AG04449 (cell line): ENCODE measurements around the gene HSPA2.

Experiments used
- CTCF ChIA-PET: fragments of 350-600 bp; formaldehyde crosslinking; extraction: SDS; loops from one replicate; lab custom pipeline; 2021; ENCODE audit warnings: antibody characterized with exemption; lab: Yijun Ruan, JAX
- POLR2A ChIA-PET: fragments of 400-600, 350-600 bp; formaldehyde crosslinking; extraction: SDS; loops from one replicate; lab custom pipeline; 2020; ENCODE audit warnings: antibody characterized with exemption, inconsistent platforms; lab: Yijun Ruan, JAX
- DNase-seq: peaks from one replicate; pipeline ENCODE4 v3.0.0-alpha.2; 2010; ENCODE audit warnings: low read depth, low spot score
- H3K4me3 ChIP-seq: 2 replicates; pipeline ENCODE4 v1.5.1; 2011; ENCODE audit warnings: low read depth, mild to moderate bottlenecking, control low read depth, low read length
- TF ChIP-seq, protein P1 (sequence below): IDR thresholded peaks from one replicate; pipeline ENCODE4 v1.5.1; 2011; ENCODE audit warnings: mild to moderate bottlenecking, moderate library complexity, low read length, control low read depth, inconsistent platforms; ENCODE audit not compliant: insufficient read depth; ENCODE audit errors: missing control alignments

Gene HSPA2

DNA sequence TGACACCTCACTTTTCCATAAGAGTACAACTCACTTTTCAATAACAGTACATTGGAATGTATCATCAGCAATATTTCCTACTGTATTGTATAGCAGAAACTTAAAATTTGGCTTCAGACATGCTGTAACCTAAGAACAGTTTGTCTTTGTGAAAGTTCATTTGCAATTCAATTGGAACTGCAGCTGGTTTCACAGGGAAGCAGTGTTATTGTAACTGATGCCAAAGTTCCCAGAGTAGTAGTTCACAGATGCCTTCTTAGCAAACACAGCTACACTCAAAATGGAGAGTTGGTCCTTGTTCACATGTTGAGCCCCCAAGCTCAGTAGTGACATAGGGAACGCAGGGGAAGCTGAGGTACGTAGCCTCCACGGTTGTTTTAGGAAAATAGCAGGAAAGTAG is 32.6 kb downstream of the HSPA2 start:
- ChIA-PET CTCF (interaction anchor here (1.1 to 1.6 kb wide), 2 partner anchors 10 to 33 kb away, joined by 3 to 4 read pairs; partner anchors contain the start of gene HSPA2), POLR2A (interaction anchor here (0.9 kb wide), 1 partner anchor 33 kb away, joined by 3 read pairs; the partner anchor contains the start of gene HSPA2)
- DNase-seq: no peak
- no peak overlapping the region for H3K4me3 ChIP-seq
- TF ChIP-seq, protein P1, sequence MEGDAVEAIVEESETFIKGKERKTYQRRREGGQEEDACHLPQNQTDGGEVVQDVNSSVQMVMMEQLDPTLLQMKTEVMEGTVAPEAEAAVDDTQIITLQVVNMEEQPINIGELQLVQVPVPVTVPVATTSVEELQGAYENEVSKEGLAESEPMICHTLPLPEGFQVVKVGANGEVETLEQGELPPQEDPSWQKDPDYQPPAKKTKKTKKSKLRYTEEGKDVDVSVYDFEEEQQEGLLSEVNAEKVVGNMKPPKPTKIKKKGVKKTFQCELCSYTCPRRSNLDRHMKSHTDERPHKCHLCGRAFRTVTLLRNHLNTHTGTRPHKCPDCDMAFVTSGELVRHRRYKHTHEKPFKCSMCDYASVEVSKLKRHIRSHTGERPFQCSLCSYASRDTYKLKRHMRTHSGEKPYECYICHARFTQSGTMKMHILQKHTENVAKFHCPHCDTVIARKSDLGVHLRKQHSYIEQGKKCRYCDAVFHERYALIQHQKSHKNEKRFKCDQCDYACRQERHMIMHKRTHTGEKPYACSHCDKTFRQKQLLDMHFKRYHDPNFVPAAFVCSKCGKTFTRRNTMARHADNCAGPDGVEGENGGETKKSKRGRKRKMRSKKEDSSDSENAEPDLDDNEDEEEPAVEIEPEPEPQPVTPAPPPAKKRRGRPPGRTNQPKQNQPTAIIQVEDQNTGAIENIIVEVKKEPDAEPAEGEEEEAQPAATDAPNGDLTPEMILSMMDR: no peak

- DNase-seq: no peak
- TF ChIP-seq, protein P1: no peak
- ChIA-PET CTCF (interaction anchor here (1.1 kb wide), 1 partner anchor 9 kb away, joined by 3 read pairs; no protein-coding TSS in a partner anchor), POLR2A (no interaction called here)
- H3K4me3 ChIP-seq: no peak overlapping the region
These were observed 34.0 kb downstream of the HSPA2 start for GRCh38 chr14:64574371-64575107.

GRCh38 chr14:64577211-64577610 is 36.7 kb downstream of the HSPA2 start:
- DNase-seq: no peak
- ChIA-PET POLR2A (no interaction called here), CTCF (no interaction called here)
- H3K4me3 ChIP-seq: no peak overlapping the region
- TF ChIP-seq, protein P1: no peak

DNA sequence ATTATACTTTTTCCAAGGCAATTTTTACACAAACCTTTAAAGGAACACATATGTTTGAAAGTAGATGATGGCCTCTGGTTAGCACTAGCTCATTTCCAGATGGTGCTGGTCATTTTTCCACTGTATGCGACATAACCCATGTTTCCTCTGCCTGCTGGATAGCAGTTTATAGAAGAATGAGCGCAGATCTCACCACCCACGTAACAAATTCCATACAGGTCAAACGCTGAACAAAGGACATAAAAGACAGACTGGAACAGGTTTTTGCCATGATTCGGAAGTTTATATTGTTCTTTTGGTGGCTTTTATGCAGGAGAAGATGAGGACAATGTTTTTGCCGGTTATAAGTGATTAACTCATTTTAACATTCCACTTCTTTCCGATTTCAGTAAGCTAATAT is 39.9 kb downstream of the HSPA2 start:
- TF ChIP-seq, protein P1: no peak
- CTCF ChIA-PET: interaction anchor here (0.8 to 1.1 kb wide), 4 partner anchors 10 to 221 kb away, joined by 3 read pairs; no protein-coding TSS in a partner anchor
- no peak for DNase-seq
- H3K4me3 ChIP-seq: no peak overlapping the region
- POLR2A ChIA-PET: no interaction called here

GRCh38 chr14:64581363-64581762 is 40.8 kb downstream of the HSPA2 start:
- TF ChIP-seq, protein P1: no peak
- ChIA-PET POLR2A (no interaction called here), CTCF (interaction anchor here (1.1 kb wide), 1 partner anchor 66 kb away, joined by 3 read pairs; no protein-coding TSS in a partner anchor)
- DNase-seq: no peak
- H3K4me3 ChIP-seq: no peak overlapping the region

GRCh38 chr14:64581817-64582216 is 41.3 kb downstream of the HSPA2 start:
- ChIA-PET CTCF (no interaction called here), POLR2A (no interaction called here)
- no peak for DNase-seq
- TF ChIP-seq, protein P1: no peak
- H3K4me3 ChIP-seq: no peak overlapping the region
